Endothelial cell of hepatic sinusoid (primary cell): ENCODE data around the gene TTYH2.
"Not testable (repeated sequence)": the region's sequence is repeated elsewhere in the genome, so short reads cannot be mapped to it uniquely, and the experiment has no call there.

Source experiments
- in situ Hi-C: cut with HindIII; loops from 2 replicates; pipeline ENCODE4 v1.10.0; 2017; ENCODE audit warnings: low sequenced_read_pairs

Gene TTYH2

DNA sequence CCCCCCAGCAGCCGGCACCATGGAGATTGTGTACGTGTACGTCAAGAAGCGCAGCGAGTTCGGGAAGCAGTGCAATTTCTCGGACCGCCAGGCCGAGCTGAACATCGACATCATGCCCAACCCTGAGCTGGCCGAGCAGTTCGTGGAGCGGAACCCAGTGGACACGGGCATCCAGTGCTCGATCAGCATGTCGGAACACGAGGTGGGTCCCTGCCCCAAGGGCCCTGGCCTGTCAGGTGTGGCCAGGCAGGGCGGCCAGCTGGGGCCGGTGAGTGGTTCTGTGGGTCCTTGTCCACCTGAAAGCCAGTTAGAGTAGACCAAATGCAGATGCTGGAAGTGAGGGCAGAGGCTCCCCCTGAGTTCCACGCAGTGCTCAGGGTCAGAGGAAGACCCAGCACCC, 68.4 kb downstream of the TTYH2 start:
- in situ Hi-C loops: no loop called here

- in situ Hi-C loops: not testable (repeated sequence)
Observed at GRCh38 chr17:74282274-74282586, 68.9 kb downstream of the TTYH2 start.

DNA sequence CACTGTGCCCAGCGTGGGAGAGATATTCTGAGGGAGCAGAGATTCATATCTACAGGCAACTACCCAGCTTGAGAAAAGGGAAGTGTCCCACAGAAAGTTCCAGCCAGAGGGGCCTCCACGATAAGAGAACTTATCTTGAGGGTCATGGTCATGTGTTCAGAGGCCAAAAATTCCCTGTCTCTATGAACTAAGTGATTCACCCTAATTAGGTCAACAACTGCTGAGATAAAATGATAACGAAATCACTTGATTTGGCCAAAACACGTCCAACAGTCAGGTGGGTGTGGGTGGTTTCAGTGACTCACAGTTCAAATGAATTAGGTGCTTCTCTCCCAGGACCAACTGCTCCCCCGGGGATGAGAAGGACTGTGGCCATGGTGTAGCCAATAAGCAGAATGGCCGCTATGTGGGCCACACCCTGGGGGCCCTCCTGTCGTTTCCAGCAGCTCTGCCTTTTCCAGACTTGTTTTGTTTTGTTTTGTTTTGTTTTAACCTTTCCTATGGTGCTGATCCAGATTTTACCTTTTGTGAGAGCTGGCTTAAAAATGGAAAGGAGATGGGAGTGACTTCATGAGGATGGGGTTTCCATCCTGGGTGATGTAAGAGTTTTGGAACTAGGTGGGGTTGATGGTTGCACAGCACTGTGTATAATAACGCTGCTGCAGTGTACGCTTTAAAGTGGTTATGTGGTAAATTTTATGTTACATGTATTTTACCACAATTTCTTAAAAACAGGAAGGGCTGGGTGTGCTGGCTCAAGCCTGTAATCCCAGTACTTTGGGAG, 69.4 kb downstream of the TTYH2 start:
- in situ Hi-C loops: no loop called here

DNA sequence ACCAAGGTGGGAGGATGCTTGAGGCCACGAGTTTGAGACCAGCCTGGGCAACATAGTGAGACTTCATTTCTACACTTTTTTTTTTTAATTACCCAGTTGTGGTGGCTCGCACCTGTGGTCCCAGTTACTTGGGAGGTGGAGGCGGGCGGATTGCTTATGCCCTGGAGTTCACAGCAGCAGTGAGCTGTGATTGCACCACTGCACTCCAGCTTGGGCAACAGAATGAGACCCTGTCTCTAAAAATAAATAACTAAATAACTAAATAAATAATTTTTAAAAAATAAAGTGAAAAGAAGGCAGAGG, 70.0 kb downstream of the TTYH2 start:
- in situ Hi-C loops: no loop called here

GRCh38 chr17:74287031-74287602, 73.7 kb downstream of the TTYH2 start:
- in situ Hi-C loops: no loop called here

DNA sequence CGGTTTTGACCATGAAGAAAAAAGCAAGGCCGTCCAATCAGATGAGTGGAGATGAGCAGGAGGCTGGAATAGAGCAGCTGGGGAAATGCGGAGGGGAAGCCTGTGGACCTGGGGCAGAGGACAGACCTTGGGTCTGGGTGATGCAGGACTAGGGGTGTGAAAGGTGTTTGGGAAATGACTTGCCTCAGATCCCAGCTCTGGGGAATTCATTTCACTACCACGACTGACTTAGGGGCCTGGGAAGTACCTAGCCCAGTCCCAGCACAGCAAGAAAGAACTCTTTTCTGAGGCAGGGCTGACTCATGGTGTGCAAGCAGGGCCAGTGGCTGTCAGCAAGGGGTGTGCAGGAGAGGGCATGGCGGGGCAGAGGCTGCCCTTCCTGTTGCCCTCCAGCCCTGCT, 75.4 kb downstream of the TTYH2 start:
- in situ Hi-C loops: no loop called here

GRCh38 chr17:74289688-74290087, 76.3 kb downstream of the TTYH2 start:
- in situ Hi-C loops: no loop called here

- in situ Hi-C loops: no loop called here
Observed at GRCh38 chr17:74290340-74290739, 77.0 kb downstream of the TTYH2 start.

- in situ Hi-C loops: no loop called here
Observed at GRCh38 chr17:74292495-74292894, 79.1 kb downstream of the TTYH2 start.

DNA sequence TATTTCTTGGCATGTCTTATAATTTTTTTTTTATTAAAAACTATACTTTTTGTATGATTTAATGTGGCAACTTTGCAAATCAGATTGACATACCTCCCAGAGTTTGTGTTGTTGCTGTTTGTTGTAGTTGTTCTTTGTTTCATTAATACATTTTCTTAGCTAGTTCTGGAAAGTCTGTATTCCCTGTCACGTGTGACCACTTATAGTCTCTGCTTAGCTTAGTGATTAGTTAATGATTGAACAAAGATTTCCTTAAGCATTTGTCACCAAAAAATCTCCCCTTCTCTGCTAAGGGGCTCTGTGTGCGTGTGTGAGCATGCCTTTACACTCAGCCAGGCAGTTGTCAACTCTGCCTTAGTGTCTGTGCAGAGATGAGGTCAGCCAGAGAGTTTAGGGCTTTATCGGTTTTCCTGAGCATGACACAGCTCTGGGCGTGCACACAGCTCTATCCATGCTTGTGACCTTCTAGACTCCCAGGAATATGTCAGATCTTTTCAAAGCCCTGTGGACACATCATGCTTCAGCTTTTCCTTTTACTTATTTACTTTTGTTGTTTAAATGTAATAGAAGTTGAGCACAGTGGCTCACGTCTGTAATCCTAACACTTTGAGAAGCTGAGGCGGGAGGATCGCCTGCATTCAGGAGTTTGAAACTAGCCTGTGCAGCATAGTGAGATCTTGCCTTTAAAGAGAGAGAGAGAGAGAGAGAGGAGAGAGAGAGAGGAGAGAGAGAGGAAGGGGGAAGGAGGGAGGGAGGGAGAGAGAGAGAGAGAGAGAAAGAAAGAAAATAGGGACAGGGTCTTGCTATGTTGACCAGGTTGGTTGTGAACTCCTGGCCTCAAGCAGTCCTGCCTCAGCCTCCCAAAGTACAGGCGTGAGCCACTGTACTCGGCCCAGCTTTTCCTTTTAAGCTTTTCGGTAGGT, 82.5 kb downstream of the TTYH2 start:
- in situ Hi-C loops: no loop called here

DNA sequence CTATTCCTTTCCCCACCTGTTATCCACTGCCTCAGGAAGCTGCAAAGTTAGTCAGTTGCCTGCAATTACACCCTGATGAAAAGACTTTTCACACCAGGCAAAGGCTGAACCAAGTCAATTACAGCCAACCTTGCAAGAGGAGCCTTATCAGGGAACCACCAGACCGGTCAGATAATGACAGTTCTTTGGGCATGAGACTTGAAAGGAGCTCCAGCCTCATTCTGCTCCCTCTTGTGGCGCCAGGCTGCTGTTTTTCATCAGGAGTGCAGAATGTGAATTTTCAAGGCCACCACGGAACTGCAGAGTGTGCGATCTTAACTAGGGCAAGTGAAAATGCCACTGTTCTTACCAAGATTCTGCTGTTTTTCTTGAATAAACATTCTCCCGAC, 83.2 kb downstream of the TTYH2 start:
- in situ Hi-C loops: no loop called here

DNA sequence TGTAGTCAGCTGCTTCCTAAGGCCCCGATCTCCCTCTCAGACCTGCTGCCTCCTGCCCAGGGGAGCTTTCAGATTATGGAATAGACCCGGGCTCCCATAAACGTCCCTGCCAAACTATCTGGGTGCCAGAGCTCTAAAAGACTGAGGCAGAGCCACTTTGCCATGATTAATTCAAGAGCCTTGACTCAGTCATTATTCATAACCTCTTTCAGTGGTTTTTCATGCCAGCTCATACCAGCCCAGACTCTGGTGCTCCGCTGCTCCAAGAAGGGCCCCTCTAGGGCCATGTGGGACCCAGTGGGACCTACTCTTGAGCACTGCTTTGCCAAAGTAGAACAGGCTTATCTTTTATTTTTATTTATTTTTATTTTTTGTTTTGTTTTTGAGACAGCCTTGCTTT, 84.6 kb downstream of the TTYH2 start:
- in situ Hi-C loops: no loop called here

DNA sequence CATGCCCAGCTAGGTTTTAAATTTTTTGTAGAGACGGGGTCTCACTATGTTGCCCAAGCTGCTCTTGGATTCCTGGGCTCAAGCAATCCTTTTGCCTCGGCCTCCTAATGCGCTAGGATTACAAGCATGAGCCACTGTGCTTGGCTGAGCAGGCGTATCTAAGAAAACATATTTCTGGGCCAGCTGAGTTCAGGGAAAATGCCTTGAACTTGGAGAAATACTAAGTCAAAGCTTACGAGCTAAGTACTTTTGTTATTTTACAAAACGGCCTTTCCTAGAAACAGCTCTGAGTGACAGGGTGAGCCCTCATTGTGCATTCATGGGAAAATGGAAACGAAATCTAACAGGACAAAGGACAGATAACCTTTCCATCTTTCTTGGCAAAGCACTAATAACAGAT, 85.4 kb downstream of the TTYH2 start:
- in situ Hi-C loops: no loop called here

DNA sequence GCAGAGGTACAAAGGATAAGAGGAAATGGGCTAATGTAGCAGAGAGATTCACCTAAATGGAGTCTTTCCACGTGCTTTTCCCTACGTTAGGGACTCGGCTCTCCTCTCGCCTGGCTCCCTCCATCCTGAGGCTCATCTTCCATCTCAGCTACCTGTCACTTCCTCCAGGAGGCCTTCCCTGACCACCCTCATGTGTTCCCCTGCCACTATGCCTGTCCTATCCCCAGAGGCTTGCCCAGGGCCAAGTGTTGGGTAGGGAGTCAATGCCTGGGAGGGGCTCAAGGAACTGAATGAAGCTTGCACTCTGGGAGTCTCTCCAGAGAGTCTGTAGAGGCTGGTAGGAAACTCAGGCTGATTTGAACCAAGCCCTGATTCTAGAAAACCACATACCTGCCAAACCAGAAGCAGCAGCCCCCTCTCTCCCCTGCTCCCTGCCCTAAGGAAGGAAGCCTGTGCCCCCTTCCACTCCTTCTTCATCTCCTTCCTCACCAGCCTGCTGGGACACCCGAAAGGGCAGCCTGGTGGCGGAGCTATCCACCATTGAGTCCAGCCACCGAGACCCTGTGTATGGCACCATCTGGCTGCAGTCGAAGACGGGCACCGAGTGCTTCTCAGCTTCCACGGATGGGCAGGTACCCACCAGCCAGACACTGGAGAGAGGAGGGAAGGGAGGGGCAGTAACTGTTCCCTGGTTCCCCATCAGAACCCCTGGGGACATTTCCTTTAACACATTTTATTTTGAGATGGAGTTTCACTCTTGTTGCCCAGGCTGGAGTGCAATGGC, 86.0 kb downstream of the TTYH2 start:
- in situ Hi-C loops: loop anchor here (5.0 kb wide), 2 partner anchors 47 to 48 kb away; no protein-coding TSS in a partner anchor

GRCh38 chr17:74303305-74303704, 89.9 kb downstream of the TTYH2 start:
- in situ Hi-C loops: loop anchor here (5.0 kb wide), 2 partner anchors 44 to 51 kb away; no protein-coding TSS in a partner anchor

DNA sequence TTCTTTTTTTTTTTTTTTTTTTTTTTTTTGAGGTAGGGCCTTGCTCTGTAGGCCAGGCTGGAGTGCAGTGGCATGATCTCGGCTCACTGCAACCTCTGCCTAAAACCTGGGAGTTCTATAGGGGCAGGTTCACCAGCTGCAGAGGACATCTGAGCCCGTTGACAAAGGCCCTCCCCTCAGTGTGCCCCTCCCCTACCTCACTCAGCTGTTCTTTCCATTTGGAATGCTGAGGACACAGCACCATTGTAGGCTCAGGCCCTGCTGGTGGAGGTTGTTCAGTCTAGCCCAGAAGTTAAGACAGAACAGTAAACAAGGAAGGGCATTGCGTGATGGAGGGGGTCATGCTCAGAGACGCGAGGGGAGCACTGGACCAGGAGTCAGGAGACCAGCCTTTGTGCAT, 90.8 kb downstream of the TTYH2 start:
- in situ Hi-C loops: loop anchor here (5.0 kb wide), 2 partner anchors 43 to 52 kb away; no protein-coding TSS in a partner anchor

- in situ Hi-C loops: no loop called here
Observed at GRCh38 chr17:74305865-74306654, 92.7 kb downstream of the TTYH2 start.

DNA sequence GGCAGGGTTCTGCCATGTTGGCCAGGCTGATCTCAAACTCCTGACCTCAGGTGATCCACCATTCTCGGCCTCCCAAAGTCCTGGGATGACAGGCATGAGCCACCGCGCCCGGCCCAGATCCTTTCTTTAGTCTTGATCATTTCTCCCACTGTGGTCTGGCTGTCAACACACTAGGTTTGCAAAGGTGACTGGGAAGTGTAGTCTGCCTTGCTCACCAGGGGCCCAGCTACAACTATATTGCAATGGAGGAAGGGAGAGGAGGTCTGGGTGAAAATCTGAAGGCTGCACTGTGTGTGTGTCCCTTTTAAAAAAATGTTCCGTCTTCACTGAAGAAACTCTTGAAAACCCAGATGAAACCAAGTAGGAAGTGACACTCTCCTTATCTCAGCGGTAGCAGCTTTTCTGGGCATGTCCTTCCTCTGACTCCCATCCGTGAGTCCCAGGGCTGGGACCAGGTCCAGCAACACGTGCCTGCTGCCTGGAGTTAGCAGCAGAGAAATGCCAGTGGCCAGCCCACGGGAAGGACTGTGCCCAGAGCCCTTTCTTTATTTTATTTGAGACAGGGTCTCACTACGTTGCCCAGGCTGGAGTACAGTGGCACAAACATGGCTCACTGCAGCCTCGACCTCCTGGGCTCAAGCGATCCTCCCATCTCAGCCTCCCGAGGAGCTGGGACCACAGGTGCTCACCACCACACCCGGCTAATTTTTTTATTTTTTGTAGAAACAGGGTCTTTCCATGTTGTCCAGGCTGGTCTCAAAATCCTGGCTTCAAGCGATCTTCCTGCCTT, 94.8 kb downstream of the TTYH2 start:
- in situ Hi-C loops: no loop called here

- in situ Hi-C loops: no loop called here
Observed at GRCh38 chr17:74309902-74310301, 96.5 kb downstream of the TTYH2 start.
